Measurements from ENCODE around the gene UBE4A.

DNA sequence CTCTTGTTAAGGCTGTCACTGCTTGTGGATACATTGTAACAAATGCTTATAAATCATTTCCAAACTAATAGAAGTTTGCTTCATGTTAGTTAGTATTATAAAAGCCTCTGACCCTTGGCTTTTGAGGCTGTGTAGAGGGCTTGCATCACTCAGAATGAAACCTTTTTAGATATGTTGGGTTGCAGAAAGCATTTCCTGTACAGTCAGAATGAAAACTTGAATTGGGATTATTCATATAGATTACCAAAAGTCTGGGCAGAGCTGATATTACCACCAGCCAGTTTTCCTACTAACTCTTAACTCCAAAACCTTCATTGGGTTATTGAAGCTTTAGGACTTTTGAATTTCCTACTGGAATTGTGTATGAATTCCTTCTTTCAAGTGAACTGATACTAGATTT is 88.9 kb downstream of the UBE4A start:
- TF ChIP-seq RAD51 (IDR thresholded peaks at IDR 0.05; ENCODE audit: borderline replicate concordance, low read depth) (no peak), ZNF609 (CRISPR knock-in tag; IDR thresholded peaks at IDR 0.05; ENCODE audit: borderline replicate concordance) (no peak), ESRRA (IDR thresholded peaks at IDR 0.05; ENCODE audit: borderline replicate concordance, low read depth) (no peak)

Data from K562 (cell line).